HepG2 (cell line): ENCODE measurements around the gene EGLN2. TPM values are rescaled to one million over a fixed set of nuclear protein-coding genes. Genes with fewer than 3 reads are reported as not detected.

Experiments used
- ADNP ChIP-seq: sonication (generic); formaldehyde crosslinking; IDR thresholded peaks from 2 replicates; pipeline ENCODE4 v1.4.0; 2020; ENCODE audit warnings: missing genetic modification reagents
- KDM5A ChIP-seq: fragments of 200-600 bp; sonication (generic); IDR thresholded peaks from 2 replicates; pipeline ENCODE4 v1.7.0; 2018; ENCODE audit warnings: antibody characterized with exemption, mild to moderate bottlenecking, low read length, borderline replicate concordance
- NFIB ChIP-seq: sonication (generic); formaldehyde crosslinking; IDR thresholded peaks from 2 replicates; pipeline ENCODE4 v1.9.0; 2021; ENCODE audit warnings: missing genetic modification reagents, mild to moderate bottlenecking, borderline replicate concordance
- STAG1 ChIP-seq: sonication (generic); formaldehyde crosslinking; IDR thresholded peaks from 2 replicates; pipeline ENCODE4 v1.4.0; 2020; ENCODE audit warnings: missing genetic modification reagents
- ZNF142 ChIP-seq: sonication (generic); formaldehyde crosslinking; IDR thresholded peaks from 2 replicates; pipeline ENCODE4 v1.4.0; 2020; ENCODE audit warnings: missing genetic modification reagents
- ZNF503 ChIP-seq: sonication (generic); formaldehyde crosslinking; IDR thresholded peaks from 2 replicates; pipeline ENCODE4 v1.4.0; 2020; ENCODE audit warnings: missing genetic modification reagents
- polyA plus RNA-seq, 8 experiments: library from polyadenylated mRNA; depleted of rRNA in 3 of 8; stranded (reverse) in 7 of 8; unstranded in 1 of 8; fragments of >200 nt; fragmentation: Illumina TruSeq in 4 of 8; extraction: Trizol in 4 of 8; gene quantifications; 2 replicates each; pipeline versions ENCODE4 v1.2.1 to v1.2.3, GENCODE V29; 2011 to 2016; ENCODE audit warnings: low read depth in 4 of 8, missing spikeins in 1 of 8, mixed read lengths in 1 of 8; ENCODE audit not compliant: insufficient read depth in 1 of 8
- total RNA-seq, 5 experiments: library from RNA; depleted of rRNA; stranded (reverse); fragments of >200 nt; fragmentation: Illumina TruSeq; extraction: Trizol; gene quantifications; 2 replicates each; pipeline ENCODE4 v1.2.3, GENCODE V29; 2016; ENCODE audit warnings: low read depth in 1 of 5
- TF ChIP-seq, protein P1 (sequence below): sonication (generic); formaldehyde crosslinking; IDR thresholded peaks from 2 replicates; pipeline ENCODE4; 2020; ENCODE audit warnings: missing genetic modification reagents, mild to moderate bottlenecking, borderline replicate concordance
- TF ChIP-seq, protein P2 (sequence below): sonication (generic); formaldehyde crosslinking; IDR thresholded peaks from 2 replicates; pipeline ENCODE4 v1.9.0; 2021; ENCODE audit warnings: mild to moderate bottlenecking, missing genetic modification reagents

Gene EGLN2
- total and polyA plus RNA-seq, 2 of the 13 experiments (the other 11 are each of a cell fraction or from before 2014, with no cell fraction given) = 16.5 to 40.8 TPM

DNA sequence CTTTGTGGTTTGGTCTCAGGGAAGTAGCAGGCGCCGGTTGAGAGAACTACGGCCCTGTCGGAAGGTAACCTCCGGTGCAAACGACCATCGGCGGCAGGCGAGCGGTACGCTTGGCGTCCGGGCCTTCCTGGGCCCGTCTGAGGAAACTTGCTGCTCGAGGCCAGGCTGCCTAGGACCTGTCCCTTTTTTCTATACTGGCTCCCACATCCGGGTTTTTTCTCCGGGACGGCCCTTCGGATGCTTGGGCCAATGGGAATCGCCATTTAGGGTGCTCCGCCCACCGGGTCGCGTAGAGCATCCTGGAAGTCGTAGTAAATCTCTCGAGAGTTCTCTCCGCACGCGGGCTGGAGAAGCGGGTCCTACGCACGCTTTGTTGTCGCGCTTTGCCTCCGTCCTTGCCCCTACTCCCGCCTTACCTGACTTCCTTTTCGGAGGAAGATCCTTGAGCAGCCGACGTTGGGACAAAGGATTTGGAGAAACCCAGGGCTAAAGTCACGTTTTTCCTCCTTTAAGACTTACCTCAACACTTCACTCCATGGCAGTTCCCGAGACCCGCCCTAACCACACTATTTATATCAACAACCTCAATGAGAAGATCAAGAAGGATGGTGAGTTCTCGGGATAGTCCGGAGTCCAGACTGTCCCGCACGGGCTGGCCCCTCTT is 48.0 kb upstream of the EGLN2 start, which contains the start of gene SNRPA (continued):
- peak; percentile 60; the same call in 1 of the 2 replicates for TF ChIP-seq ZNF142
- TF ChIP-seq ADNP (CRISPR knock-in tag) = no peak
- peak; percentile 71; the same call in 1 of the 2 replicates for TF ChIP-seq KDM5A
- no peak for TF ChIP-seq STAG1 (CRISPR knock-in tag)
- TF ChIP-seq NFIB (CRISPR knock-in tag) = no peak
- TF ChIP-seq ZNF503 = peak; percentile 49; the same call in 1 of the 2 replicates
- TF ChIP-seq, protein P1, sequence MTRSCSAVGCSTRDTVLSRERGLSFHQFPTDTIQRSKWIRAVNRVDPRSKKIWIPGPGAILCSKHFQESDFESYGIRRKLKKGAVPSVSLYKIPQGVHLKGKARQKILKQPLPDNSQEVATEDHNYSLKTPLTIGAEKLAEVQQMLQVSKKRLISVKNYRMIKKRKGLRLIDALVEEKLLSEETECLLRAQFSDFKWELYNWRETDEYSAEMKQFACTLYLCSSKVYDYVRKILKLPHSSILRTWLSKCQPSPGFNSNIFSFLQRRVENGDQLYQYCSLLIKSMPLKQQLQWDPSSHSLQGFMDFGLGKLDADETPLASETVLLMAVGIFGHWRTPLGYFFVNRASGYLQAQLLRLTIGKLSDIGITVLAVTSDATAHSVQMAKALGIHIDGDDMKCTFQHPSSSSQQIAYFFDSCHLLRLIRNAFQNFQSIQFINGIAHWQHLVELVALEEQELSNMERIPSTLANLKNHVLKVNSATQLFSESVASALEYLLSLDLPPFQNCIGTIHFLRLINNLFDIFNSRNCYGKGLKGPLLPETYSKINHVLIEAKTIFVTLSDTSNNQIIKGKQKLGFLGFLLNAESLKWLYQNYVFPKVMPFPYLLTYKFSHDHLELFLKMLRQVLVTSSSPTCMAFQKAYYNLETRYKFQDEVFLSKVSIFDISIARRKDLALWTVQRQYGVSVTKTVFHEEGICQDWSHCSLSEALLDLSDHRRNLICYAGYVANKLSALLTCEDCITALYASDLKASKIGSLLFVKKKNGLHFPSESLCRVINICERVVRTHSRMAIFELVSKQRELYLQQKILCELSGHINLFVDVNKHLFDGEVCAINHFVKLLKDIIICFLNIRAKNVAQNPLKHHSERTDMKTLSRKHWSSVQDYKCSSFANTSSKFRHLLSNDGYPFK (CRISPR knock-in tag) = no peak; the same call in 1 of the 2 replicates
- TF ChIP-seq, protein P2, sequence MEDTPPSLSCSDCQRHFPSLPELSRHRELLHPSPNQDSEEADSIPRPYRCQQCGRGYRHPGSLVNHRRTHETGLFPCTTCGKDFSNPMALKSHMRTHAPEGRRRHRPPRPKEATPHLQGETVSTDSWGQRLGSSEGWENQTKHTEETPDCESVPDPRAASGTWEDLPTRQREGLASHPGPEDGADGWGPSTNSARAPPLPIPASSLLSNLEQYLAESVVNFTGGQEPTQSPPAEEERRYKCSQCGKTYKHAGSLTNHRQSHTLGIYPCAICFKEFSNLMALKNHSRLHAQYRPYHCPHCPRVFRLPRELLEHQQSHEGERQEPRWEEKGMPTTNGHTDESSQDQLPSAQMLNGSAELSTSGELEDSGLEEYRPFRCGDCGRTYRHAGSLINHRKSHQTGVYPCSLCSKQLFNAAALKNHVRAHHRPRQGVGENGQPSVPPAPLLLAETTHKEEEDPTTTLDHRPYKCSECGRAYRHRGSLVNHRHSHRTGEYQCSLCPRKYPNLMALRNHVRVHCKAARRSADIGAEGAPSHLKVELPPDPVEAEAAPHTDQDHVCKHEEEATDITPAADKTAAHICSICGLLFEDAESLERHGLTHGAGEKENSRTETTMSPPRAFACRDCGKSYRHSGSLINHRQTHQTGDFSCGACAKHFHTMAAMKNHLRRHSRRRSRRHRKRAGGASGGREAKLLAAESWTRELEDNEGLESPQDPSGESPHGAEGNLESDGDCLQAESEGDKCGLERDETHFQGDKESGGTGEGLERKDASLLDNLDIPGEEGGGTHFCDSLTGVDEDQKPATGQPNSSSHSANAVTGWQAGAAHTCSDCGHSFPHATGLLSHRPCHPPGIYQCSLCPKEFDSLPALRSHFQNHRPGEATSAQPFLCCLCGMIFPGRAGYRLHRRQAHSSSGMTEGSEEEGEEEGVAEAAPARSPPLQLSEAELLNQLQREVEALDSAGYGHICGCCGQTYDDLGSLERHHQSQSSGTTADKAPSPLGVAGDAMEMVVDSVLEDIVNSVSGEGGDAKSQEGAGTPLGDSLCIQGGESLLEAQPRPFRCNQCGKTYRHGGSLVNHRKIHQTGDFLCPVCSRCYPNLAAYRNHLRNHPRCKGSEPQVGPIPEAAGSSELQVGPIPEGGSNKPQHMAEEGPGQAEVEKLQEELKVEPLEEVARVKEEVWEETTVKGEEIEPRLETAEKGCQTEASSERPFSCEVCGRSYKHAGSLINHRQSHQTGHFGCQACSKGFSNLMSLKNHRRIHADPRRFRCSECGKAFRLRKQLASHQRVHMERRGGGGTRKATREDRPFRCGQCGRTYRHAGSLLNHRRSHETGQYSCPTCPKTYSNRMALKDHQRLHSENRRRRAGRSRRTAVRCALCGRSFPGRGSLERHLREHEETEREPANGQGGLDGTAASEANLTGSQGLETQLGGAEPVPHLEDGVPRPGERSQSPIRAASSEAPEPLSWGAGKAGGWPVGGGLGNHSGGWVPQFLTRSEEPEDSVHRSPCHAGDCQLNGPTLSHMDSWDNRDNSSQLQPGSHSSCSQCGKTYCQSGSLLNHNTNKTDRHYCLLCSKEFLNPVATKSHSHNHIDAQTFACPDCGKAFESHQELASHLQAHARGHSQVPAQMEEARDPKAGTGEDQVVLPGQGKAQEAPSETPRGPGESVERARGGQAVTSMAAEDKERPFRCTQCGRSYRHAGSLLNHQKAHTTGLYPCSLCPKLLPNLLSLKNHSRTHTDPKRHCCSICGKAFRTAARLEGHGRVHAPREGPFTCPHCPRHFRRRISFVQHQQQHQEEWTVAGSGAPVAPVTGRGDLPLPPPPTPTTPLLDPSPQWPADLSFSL = no peak
